ENCODE data around the gene DUSP15.

The DUSP15 gene

DNA sequence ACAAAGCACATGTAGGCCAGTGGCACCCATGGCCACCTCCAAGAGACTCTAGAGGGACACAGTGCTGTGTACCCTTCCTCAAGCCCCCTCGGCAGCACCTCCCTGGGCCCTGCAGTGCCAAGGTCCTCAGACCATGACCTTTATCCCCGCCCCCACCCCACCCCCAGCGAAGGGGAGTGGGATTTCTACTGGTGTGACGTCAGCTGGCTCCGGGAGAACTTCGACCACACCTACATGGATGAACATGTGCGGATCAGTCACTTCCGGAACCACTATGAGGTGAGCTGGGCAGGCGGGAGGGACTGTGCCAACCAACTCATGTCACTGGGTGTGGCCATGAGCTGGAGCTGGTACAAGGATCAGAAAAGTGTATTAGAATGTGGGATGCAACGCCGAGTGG is 38.1 kb upstream of the DUSP15 start:
- Histone ChIP-seq H3K36me3 (ENCODE audit: control insufficient read depth, insufficient read depth, low read length) (no peaks in the 10 kb centered on the region), H3K9me3 (ENCODE audit: control insufficient read depth, low read length) (no peaks in the 10 kb centered on the region), H3K9ac (ENCODE audit: low read length) (no peak overlapping the region), H3K27me3 (ENCODE audit: control insufficient read depth, insufficient read depth, low read length) (no peaks in the 10 kb centered on the region), H3K4me3 (ENCODE audit: low read length) (no peak overlapping the region), H3K4me1 (ENCODE audit: control insufficient read depth, insufficient read depth, low read length) (no peaks in the 10 kb centered on the region)

DNA sequence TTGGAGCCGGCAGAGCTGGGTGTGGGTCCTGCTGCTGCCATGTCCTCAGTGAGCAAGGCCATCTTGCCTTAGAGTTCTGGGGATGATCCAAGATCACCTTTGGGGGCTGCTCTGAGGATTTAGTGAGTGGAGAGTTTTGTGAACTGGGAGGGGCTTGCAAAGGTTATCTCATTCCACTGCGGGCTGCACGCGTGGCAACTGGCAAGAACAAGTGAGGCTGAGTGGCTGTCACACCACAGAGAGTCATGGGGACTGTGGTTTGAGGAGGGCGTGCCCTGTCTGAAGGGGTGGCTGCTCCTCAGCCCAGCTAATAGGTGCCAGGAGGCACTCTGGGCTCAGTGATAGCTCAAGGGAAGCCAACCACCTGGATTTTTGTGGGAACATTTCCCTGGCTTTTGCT is 37.7 kb upstream of the DUSP15 start:
- Histone ChIP-seq H3K4me1 (ENCODE audit: control insufficient read depth, insufficient read depth, low read length) (no peaks in the 10 kb centered on the region), H3K9ac (ENCODE audit: low read length) (no peak overlapping the region), H3K9me3 (ENCODE audit: control insufficient read depth, low read length) (no peaks in the 10 kb centered on the region), H3K27me3 (ENCODE audit: control insufficient read depth, insufficient read depth, low read length) (no peaks in the 10 kb centered on the region), H3K4me3 (ENCODE audit: low read length) (no peak overlapping the region), H3K36me3 (ENCODE audit: control insufficient read depth, insufficient read depth, low read length) (no peaks in the 10 kb centered on the region)

DNA sequence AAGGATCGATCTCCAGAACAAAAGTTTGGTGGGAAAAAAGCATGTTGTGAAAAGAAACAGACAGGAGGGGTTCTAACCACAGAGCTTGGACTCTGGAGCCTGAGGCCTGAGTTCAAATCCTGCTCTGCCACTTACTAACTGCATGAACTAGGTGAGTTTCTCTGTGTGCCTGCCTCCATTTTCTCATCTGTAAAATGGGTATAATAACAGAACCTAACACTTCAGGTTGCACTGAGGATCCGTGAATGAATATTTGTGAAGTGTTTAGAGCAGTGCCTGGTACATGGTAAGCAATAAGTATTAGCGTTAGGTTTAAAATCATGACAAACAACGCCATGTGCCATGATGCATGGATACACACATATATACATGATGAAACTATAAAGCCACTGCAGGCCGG is 36.7 kb upstream of the DUSP15 start:
- Histone ChIP-seq H3K27me3 (ENCODE audit: control insufficient read depth, insufficient read depth, low read length) (no peaks in the 10 kb centered on the region), H3K9ac (ENCODE audit: low read length) (no peak overlapping the region), H3K4me3 (ENCODE audit: low read length) (no peak overlapping the region), H3K4me1 (ENCODE audit: control insufficient read depth, insufficient read depth, low read length) (no peaks in the 10 kb centered on the region), H3K9me3 (ENCODE audit: control insufficient read depth, low read length) (no peaks in the 10 kb centered on the region), H3K36me3 (ENCODE audit: control insufficient read depth, insufficient read depth, low read length) (no peaks in the 10 kb centered on the region)

- Histone ChIP-seq H3K4me3 (ENCODE audit: low read length) (no peak overlapping the region), H3K4me1 (ENCODE audit: control insufficient read depth, insufficient read depth, low read length) (no peaks in the 10 kb centered on the region), H3K27me3 (ENCODE audit: control insufficient read depth, insufficient read depth, low read length) (no peaks in the 10 kb centered on the region), H3K9ac (ENCODE audit: low read length) (no peak overlapping the region), H3K36me3 (ENCODE audit: control insufficient read depth, insufficient read depth, low read length) (no peaks in the 10 kb centered on the region), H3K9me3 (ENCODE audit: control insufficient read depth, low read length) (no peaks in the 10 kb centered on the region)
Observed at GRCh38 chr20:31906001-31906400, 35.7 kb upstream of the DUSP15 start.

GRCh38 chr20:31903627-31904386 is 33.5 kb upstream of the DUSP15 start:
- H3K27me3 ChIP-seq (ENCODE audit: control insufficient read depth, insufficient read depth, low read length) = no peaks in the 10 kb centered on the region
- H3K4me3 ChIP-seq (ENCODE audit: low read length) = no peak overlapping the region
- no peaks in the 10 kb centered on the region for H3K36me3 ChIP-seq (ENCODE audit: control insufficient read depth, insufficient read depth, low read length)
- no peaks in the 10 kb centered on the region for H3K9me3 ChIP-seq (ENCODE audit: control insufficient read depth, low read length)
- no peak overlapping the region for H3K9ac ChIP-seq (ENCODE audit: low read length)
- H3K4me1 ChIP-seq (ENCODE audit: control insufficient read depth, insufficient read depth, low read length) = no peaks in the 10 kb centered on the region

GRCh38 chr20:31901615-31902014 is 31.3 kb upstream of the DUSP15 start:
- no peak overlapping the region for H3K9ac ChIP-seq (ENCODE audit: low read length)
- H3K4me3 ChIP-seq (ENCODE audit: low read length) = no peak overlapping the region
- no peaks in the 10 kb centered on the region for H3K9me3 ChIP-seq (ENCODE audit: control insufficient read depth, low read length)
- no peaks in the 10 kb centered on the region for H3K36me3 ChIP-seq (ENCODE audit: control insufficient read depth, insufficient read depth, low read length)
- H3K27me3 ChIP-seq (ENCODE audit: control insufficient read depth, insufficient read depth, low read length) = no peaks in the 10 kb centered on the region
- H3K4me1 ChIP-seq (ENCODE audit: control insufficient read depth, insufficient read depth, low read length) = no peaks in the 10 kb centered on the region

DNA sequence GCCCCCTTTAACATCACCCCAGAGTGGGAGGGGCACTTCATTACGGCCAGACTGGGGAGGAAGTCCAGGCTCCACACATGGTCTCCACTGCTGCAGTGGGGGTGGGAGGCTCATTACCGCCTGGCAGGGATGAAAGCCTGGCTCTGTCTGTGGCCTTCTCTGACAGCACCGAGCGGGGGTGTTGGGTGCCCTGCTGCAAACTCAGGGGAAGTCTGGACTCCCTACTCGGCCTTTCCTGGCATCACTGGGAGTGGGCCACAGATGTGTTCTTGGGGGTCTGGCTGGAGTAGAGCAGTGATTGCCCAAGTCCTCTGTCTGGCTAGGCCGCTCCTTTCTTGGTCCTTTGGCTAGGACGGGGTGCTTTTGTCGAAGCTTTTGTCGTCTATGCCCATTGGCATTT is 27.2 kb upstream of the DUSP15 start:
- H3K36me3 ChIP-seq (ENCODE audit: control insufficient read depth, insufficient read depth, low read length) = no peaks in the 10 kb centered on the region
- no peaks in the 10 kb centered on the region for H3K27me3 ChIP-seq (ENCODE audit: control insufficient read depth, insufficient read depth, low read length)
- H3K4me3 ChIP-seq (ENCODE audit: low read length) = no peak overlapping the region
- no peak overlapping the region for H3K9ac ChIP-seq (ENCODE audit: low read length)
- H3K4me1 ChIP-seq (ENCODE audit: control insufficient read depth, insufficient read depth, low read length) = no peaks in the 10 kb centered on the region
- no peaks in the 10 kb centered on the region for H3K9me3 ChIP-seq (ENCODE audit: control insufficient read depth, low read length)

DNA sequence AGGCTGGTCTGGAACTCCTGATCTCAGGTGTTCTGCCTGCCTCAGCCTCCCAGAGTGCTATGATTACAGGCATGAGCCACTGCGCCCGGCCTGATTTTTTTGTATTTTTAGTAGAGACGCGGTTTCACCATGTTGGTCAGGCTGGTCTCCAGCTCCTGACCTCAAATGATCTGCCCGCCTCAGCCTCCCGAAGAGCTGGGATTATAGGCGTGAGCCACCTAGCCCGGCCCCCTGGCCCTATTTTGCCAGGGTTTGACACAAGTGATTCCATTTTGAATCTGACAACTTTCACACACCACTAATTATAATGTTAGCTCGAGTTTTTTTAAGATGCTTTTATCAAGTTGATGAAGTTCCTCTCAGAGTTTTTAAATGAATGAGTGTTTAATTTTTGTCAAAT is 25.7 kb upstream of the DUSP15 start:
- H3K36me3 ChIP-seq (ENCODE audit: control insufficient read depth, insufficient read depth, low read length) = no peaks in the 10 kb centered on the region
- no peaks in the 10 kb centered on the region for H3K27me3 ChIP-seq (ENCODE audit: control insufficient read depth, insufficient read depth, low read length)
- no peaks in the 10 kb centered on the region for H3K9me3 ChIP-seq (ENCODE audit: control insufficient read depth, low read length)

GRCh38 chr20:31894980-31895675 is 24.8 kb upstream of the DUSP15 start:
- Histone ChIP-seq H3K4me1 (ENCODE audit: control insufficient read depth, insufficient read depth, low read length) (no peaks in the 10 kb centered on the region), H3K9ac (ENCODE audit: low read length) (no peak overlapping the region), H3K4me3 (ENCODE audit: low read length) (no peak overlapping the region), H3K36me3 (ENCODE audit: control insufficient read depth, insufficient read depth, low read length) (no peaks in the 10 kb centered on the region), H3K27me3 (ENCODE audit: control insufficient read depth, insufficient read depth, low read length) (no peaks in the 10 kb centered on the region), H3K9me3 (ENCODE audit: control insufficient read depth, low read length) (no peaks in the 10 kb centered on the region)

More for the DNA sequence above, 25.7 kb upstream of the DUSP15 start:
- H3K4me3 ChIP-seq (ENCODE audit: low read length) = no peak overlapping the region
- no peaks in the 10 kb centered on the region for H3K4me1 ChIP-seq (ENCODE audit: control insufficient read depth, insufficient read depth, low read length)
- no peak overlapping the region for H3K9ac ChIP-seq (ENCODE audit: low read length)

DNA sequence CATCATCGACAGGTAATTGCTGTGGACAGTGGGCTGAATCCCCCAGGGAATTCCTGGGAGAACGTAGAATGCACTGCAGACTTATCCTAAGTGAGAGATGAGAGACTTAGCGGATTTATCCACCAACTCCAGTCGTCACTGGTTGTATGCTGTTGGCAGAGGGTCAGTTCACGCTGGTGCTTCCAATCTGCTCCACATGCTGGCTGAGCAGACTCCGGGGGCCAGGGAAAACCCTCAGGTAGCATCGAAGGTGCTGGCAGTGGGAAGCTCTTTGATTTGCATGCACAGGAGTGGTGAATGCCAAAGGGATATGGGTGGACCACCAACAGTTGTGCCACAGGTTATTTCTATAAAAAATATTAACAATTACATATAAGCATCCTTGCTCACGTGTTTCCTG is 20.3 kb upstream of the DUSP15 start:
- Histone ChIP-seq H3K36me3 (ENCODE audit: control insufficient read depth, insufficient read depth, low read length) (no peaks in the 10 kb centered on the region), H3K9me3 (ENCODE audit: control insufficient read depth, low read length) (no peaks in the 10 kb centered on the region), H3K27me3 (ENCODE audit: control insufficient read depth, insufficient read depth, low read length) (no peaks in the 10 kb centered on the region), H3K4me1 (ENCODE audit: control insufficient read depth, insufficient read depth, low read length) (no peaks in the 10 kb centered on the region), H3K4me3 (ENCODE audit: low read length) (no peak overlapping the region), H3K9ac (ENCODE audit: low read length) (no peak overlapping the region)

DNA sequence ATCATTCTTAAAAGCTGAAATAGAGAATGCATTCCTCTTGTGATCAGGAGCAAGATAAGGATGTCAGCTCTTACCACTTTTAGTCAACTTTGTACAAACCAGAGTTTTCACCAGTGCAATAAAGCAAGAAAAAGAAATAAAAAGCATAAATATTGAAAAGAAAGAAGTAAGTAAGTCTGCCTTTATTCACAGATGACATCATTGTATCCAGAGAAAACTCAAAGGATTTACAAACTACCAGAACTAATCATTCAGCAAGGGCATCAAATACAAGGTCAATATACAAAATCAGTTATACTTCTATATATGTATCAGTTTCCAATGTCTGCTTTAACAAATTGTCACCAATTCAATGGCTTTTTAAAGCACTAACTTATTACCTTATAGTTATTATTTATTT is 13.5 kb upstream of the DUSP15 start:
- H3K9ac ChIP-seq (ENCODE audit: low read length) = no peak overlapping the region
- H3K36me3 ChIP-seq (ENCODE audit: control insufficient read depth, insufficient read depth, low read length) = no peaks in the 10 kb centered on the region
- no peak overlapping the region for H3K4me3 ChIP-seq (ENCODE audit: low read length)
- no peaks in the 10 kb centered on the region for H3K9me3 ChIP-seq (ENCODE audit: control insufficient read depth, low read length)
- no peaks in the 10 kb centered on the region for H3K27me3 ChIP-seq (ENCODE audit: control insufficient read depth, insufficient read depth, low read length)
- no peaks in the 10 kb centered on the region for H3K4me1 ChIP-seq (ENCODE audit: control insufficient read depth, insufficient read depth, low read length)

GRCh38 chr20:31881945-31882344 is 11.6 kb upstream of the DUSP15 start:
- Histone ChIP-seq H3K4me3 (ENCODE audit: low read length) (no peak overlapping the region), H3K36me3 (ENCODE audit: control insufficient read depth, insufficient read depth, low read length) (no peaks in the 10 kb centered on the region), H3K4me1 (ENCODE audit: control insufficient read depth, insufficient read depth, low read length) (no peaks in the 10 kb centered on the region), H3K9me3 (ENCODE audit: control insufficient read depth, low read length) (no peaks in the 10 kb centered on the region), H3K27me3 (ENCODE audit: control insufficient read depth, insufficient read depth, low read length) (no peaks in the 10 kb centered on the region), H3K9ac (ENCODE audit: low read length) (no peak overlapping the region)

Data from mucosa of stomach (tissue), 1 donor.